Neuronal stem cell (in vitro differentiated cells): Measurements from ENCODE around the gene COX8A. TPM values are rescaled to one million over a fixed set of nuclear protein-coding genes. Genes with fewer than 3 reads are reported as not detected.

Experiments used
- DNase-seq: peaks from one replicate; pipeline ENCODE4 v3.0.0-alpha.2; 2013; ENCODE audit warnings: low spot score
- H2AFZ ChIP-seq: one replicate; pipeline ENCODE4 v1.6.1; 2013; ENCODE audit warnings: mild to moderate bottlenecking, low read length, inconsistent platforms
- H2AK5ac ChIP-seq: 2 replicates; pipeline ENCODE4 v1.6.1; 2013; ENCODE audit warnings: low read depth, mild to moderate bottlenecking, inconsistent platforms, low read length, moderate library complexity, mixed read lengths
- H2BK120ac ChIP-seq: 2 replicates; pipeline ENCODE4 v1.6.1; 2013; ENCODE audit warnings: low read depth, mild to moderate bottlenecking, inconsistent platforms, low read length, moderate library complexity, mixed read lengths
- H2BK12ac ChIP-seq: one replicate; pipeline ENCODE4 v1.6.1; 2013; ENCODE audit warnings: low read length, inconsistent platforms
- H2BK15ac ChIP-seq: 2 replicates; pipeline ENCODE4 v1.6.1; 2013; ENCODE audit warnings: mild to moderate bottlenecking, low read length, inconsistent platforms, mixed read lengths
- H2BK5ac ChIP-seq: one replicate; pipeline ENCODE4 v1.6.1; 2013; ENCODE audit warnings: inconsistent platforms, mild to moderate bottlenecking, low read length, moderate library complexity
- H3K14ac ChIP-seq: one replicate; pipeline ENCODE4 v1.6.1; 2013; ENCODE audit warnings: low read length, inconsistent platforms
- H3K18ac ChIP-seq: 2 replicates; pipeline ENCODE4 v1.6.1; 2013; ENCODE audit warnings: low read length, inconsistent platforms
- H3K23ac ChIP-seq: 2 replicates; pipeline ENCODE4 v1.6.1; 2013; ENCODE audit warnings: low read depth, mild to moderate bottlenecking, mixed read lengths, low read length, inconsistent platforms; ENCODE audit not compliant: poor library complexity
- H3K27ac ChIP-seq: replicated peaks from 3 replicates; pipeline ENCODE4 v1.5.1; 2013; ENCODE audit warnings: low read length, inconsistent platforms
- H3K27me3 ChIP-seq, 3 experiments: 2 replicates each; pipeline ENCODE4 v1.6.1; 2013; ENCODE audit warnings: low read length in 3 of 3, mild to moderate bottlenecking in 2 of 3, inconsistent platforms in 1 of 3, low read depth in 1 of 3, mixed read lengths in 1 of 3, moderate library complexity in 1 of 3; ENCODE audit not compliant: control insufficient read depth in 3 of 3, insufficient read depth in 3 of 3
- H3K36me3 ChIP-seq, 2 donors: replicated peaks in 1 of 2; 2 replicates each; pipeline ENCODE4 v1.6.1; 2013; ENCODE audit warnings: low read length in 2 of 2; ENCODE audit not compliant: control insufficient read depth in 2 of 2, insufficient read depth in 2 of 2
- H3K4ac ChIP-seq: 2 replicates; pipeline ENCODE4 v1.6.1; 2013; ENCODE audit warnings: inconsistent platforms, mild to moderate bottlenecking, low read length, moderate library complexity
- H3K4me1 ChIP-seq, 2 donors: 1 replicate in 1 of 2; 2 replicates in 1 of 2; pipeline ENCODE4 v1.6.1; 2013; ENCODE audit warnings: low read length in 2 of 2, low read depth in 1 of 2; ENCODE audit not compliant: control insufficient read depth in 2 of 2, insufficient read depth in 1 of 2
- H3K4me2 ChIP-seq: one replicate; pipeline ENCODE4 v1.6.1; 2013; ENCODE audit warnings: mild to moderate bottlenecking, low read length, inconsistent platforms; ENCODE audit not compliant: insufficient read depth, poor library complexity, severe bottlenecking
- H3K4me3 ChIP-seq, 2 donors: 2 replicates each; pipeline ENCODE4 v1.5.1; 2013; ENCODE audit warnings: low read length in 2 of 2, mild to moderate bottlenecking in 2 of 2, inconsistent platforms in 1 of 2, moderate library complexity in 1 of 2
- H3K79me1 ChIP-seq: one replicate; pipeline ENCODE4 v1.6.1; 2013; ENCODE audit warnings: low read depth, mild to moderate bottlenecking, inconsistent platforms, low read length, moderate library complexity
- H3K9ac ChIP-seq: one replicate; pipeline ENCODE4 v1.6.1; 2013; ENCODE audit warnings: mild to moderate bottlenecking, low read depth, low read length, inconsistent platforms; ENCODE audit not compliant: poor library complexity
- H3K9me3 ChIP-seq, 2 donors: replicated peaks in 1 of 2; 2 replicates each; pipeline versions ENCODE3 to v1.6.1; 2013; ENCODE audit warnings: low read length in 2 of 2, mild to moderate bottlenecking in 2 of 2, inconsistent platforms in 1 of 2, low read depth in 1 of 2, mixed read lengths in 1 of 2, moderate library complexity in 1 of 2; ENCODE audit not compliant: control insufficient read depth in 2 of 2, insufficient read depth in 1 of 2
- H4K8ac ChIP-seq: one replicate; pipeline ENCODE4 v1.6.1; 2013; ENCODE audit warnings: low read depth, mild to moderate bottlenecking, inconsistent platforms, low read length, moderate library complexity
- H4K91ac ChIP-seq: one replicate; pipeline ENCODE4 v1.6.1; 2013; ENCODE audit warnings: low read length, low read depth, mild to moderate bottlenecking, inconsistent platforms; ENCODE audit not compliant: poor library complexity
- WGBS, 2 donors: extraction: QIAGEN DNeasy Blood & Tissue Kit; methylation state at CpG; one replicate each; pipeline ENCODE4 v1.1.7; 2013; ENCODE audit warnings: missing lambda C conversion rate in 2 of 2, mixed read lengths in 1 of 2; ENCODE audit not compliant: insufficient read length in 2 of 2, insufficient replicate concordance in 1 of 2; ENCODE audit errors: extremely low coverage in 2 of 2; 5-methylcytosine and 5-hydroxymethylcytosine counted together
- polyA plus RNA-seq, 2 experiments: library from polyadenylated mRNA; stranded (reverse); fragments of 200-250 nt; gene quantifications; one replicate each; pipeline ENCODE4 v1.2.3, GENCODE V29; 2013

The COX8A gene, protein sequence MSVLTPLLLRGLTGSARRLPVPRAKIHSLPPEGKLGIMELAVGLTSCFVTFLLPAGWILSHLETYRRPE
- 465 TPM for polyA plus RNA-seq (2013, experiment 1 of 2)
- 460 TPM for polyA plus RNA-seq (2013, experiment 2 of 2)

DNA sequence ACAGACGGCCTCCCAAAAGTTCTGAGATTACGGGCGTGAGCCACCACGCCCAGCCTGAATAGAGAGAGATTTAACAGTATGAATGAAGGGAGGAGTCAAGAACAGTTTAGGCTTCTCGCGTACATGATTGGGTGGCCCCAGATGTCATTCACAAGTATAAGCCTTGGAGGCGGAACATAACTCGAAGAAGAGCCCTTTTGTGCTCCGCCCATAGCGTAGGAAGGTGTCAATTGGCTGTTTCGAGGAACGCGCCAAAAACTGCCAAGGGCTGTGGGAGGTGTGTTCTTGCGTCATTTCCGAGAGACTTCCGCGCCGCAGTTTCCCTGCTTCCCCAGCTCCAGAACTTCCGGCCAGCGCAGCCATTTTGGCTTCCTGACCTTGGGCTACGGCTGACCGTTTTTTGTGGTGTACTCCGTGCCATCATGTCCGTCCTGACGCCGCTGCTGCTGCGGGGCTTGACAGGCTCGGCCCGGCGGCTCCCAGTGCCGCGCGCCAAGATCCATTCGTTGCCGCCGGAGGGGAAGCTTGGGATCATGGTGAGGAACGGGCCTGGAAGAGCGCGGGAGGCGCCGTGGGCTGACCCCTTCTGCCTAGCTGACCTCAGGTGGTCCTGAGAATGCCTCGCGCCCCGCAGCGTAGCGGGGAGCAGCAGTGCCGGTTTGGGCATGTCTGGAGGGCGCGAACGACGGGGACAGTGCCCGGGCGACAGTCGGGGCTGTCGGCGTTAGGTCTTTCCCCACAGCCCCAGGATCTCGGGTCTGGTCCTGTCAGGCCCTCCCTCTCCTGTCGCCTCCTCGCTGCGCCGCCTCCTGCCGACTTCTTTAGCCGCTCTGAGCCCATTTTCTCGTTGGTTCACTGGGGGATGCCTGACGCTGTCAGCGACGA lies at the start of gene COX8A:
TSS of gene COX8A (plus strand) at position 362 of the 885 bp plus-strand sequence. CDS start at position 423, 61 bp downstream.
- Histone ChIP-seq H4K91ac (no peak within 1 kb of the TSS), H2AK5ac (peak within 1 kb of the TSS; percentile 94), H3K27ac (peak within 1 kb of the TSS; percentile 96), H3K4me2 (peak within 1 kb of the TSS; percentile 69), H3K4me3 (peak within 1 kb of the TSS; percentile 90 to 98), H3K4me1 (peaks cover 15 to 23% of the 10 kb centered on the region in 2 donors), H3K9ac (peak within 1 kb of the TSS; percentile 98), H2BK120ac (no peak within 1 kb of the TSS), H3K4ac (peak within 1 kb of the TSS; percentile 76), H2BK15ac (peak within 1 kb of the TSS; percentile 91), H3K79me1 (peaks cover 3% of the 10 kb centered on the region), H2AFZ (peak within 1 kb of the TSS; percentile 80), H3K14ac (peak within 1 kb of the TSS; percentile 95), H3K36me3 (peaks cover 10 to 20% of the 10 kb centered on the region in 2 donors), H3K23ac (peak within 1 kb of the TSS; percentile 96), H3K9me3 (no peaks in the 10 kb centered on the region), H3K18ac (peak within 1 kb of the TSS; percentile 99), H4K8ac (no peak within 1 kb of the TSS), H2BK12ac (peak within 1 kb of the TSS; percentile 46), H2BK5ac (peak within 1 kb of the TSS; percentile 78), H3K27me3 (no peaks in the 10 kb centered on the region)
- WGBS, 2 donors = no CpG with 5 or more reads among the region's 67 CpGs
- DNase-seq = peak; percentile 98

DNA sequence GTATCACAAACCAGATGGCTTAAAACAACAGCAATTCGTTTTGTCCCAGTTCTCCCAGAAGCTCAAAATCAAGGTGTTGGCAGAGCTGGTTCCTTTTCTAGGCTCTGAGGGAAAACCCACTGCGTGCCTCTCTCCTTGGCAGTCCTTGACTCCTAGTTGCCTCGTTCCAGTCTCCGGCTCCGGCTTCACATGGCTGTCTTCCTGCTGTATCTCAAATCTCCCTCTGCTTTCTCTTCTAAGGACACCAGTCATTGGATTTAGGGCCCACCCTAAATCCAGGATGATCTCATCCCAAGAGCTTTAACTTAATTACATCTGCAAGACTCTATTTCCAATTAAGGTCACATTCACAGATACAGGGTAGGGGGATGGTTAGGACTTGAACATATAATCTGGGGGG lies 44.8 kb upstream of the COX8A start:
- H3K23ac ChIP-seq = no peak overlapping the region
- H4K8ac ChIP-seq = no peak overlapping the region
- H3K4ac ChIP-seq = no peak overlapping the region
- no peak overlapping the region for H3K4me3 ChIP-seq
- no peak overlapping the region for H2BK120ac ChIP-seq
- peaks cover 0 to 2% (median 0%) of the 10 kb centered on the region in 3 experiments for H3K27me3 ChIP-seq
- H3K36me3 ChIP-seq = no peaks in the 10 kb centered on the region
- no peaks in the 10 kb centered on the region for H3K9me3 ChIP-seq
- no peak overlapping the region for H2BK15ac ChIP-seq
- H2AK5ac ChIP-seq = no peak overlapping the region
- H3K4me1 ChIP-seq = peaks cover 0 to 6% of the 10 kb centered on the region in 2 donors
- no peak overlapping the region for H3K4me2 ChIP-seq
- H4K91ac ChIP-seq = no peak overlapping the region
- DNase-seq = no peak
- no peak overlapping the region for H3K18ac ChIP-seq
- no peak overlapping the region for H2BK12ac ChIP-seq
- no peak overlapping the region for H3K14ac ChIP-seq
- no peaks in the 10 kb centered on the region for H3K79me1 ChIP-seq
- no peak overlapping the region for H3K9ac ChIP-seq
- no peak overlapping the region for H2BK5ac ChIP-seq
- H3K27ac ChIP-seq = no peak overlapping the region
- H2AFZ ChIP-seq = no peak overlapping the region
- WGBS, 2 donors = no CpG with 5 or more reads among the region's 5 CpGs

DNA sequence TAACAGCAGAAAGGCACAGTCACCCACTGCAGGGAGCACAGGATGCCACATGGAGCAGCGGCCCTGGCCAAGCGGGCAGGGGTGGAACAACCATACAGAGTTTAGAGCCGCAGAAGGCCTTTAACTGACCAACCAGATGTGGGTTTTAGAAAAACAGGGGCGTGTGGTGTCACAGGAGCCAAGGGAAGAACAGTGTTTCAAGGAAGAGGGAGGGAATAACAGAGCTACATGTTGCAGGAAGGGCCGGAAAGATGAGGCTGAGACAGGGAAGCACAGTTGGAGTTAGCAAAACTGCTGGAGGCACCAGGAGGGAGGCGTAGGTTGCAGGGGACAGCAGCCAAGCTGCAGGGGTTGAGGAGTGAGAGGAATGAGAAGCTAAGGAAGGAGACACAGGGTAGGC lies 43.4 kb upstream of the COX8A start:
- H3K9me3 ChIP-seq = no peaks in the 10 kb centered on the region
- no peak overlapping the region for H4K8ac ChIP-seq

DNA sequence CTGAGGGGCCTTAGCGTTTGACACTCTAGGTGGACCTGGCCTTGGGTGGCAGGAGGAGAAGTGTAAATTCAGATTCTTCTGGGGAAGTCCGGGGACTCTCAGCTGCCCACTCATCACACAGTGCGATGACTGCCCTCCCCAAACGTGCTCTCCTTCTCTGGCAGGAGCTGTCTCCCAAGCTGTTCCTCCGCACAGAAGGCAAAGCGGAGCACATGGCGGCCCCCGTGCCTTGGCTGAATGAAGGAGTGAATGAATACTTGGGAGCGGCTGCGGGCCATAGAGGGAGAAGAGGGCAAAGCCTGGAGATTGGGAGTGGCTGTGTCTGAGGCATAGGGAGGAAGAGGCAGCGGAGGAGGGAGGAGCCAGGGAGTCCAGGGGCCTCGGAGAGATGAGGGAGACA lies 42.5 kb upstream of the COX8A start:
- Histone ChIP-seq H2AFZ (peak overlapping the region; percentile 84), H2BK15ac (peak overlapping the region; percentile 88), H3K27me3 (peaks cover 0 to 2% (median 0%) of the 10 kb centered on the region in 3 experiments), H3K4me1 (peaks cover 0 to 6% of the 10 kb centered on the region in 2 donors), H2BK120ac (no peak overlapping the region), H4K91ac (no peak overlapping the region), H2BK5ac (no peak overlapping the region), H3K36me3 (no peaks in the 10 kb centered on the region), H3K4ac (no peak overlapping the region), H2AK5ac (no peak overlapping the region), H3K23ac (no peak overlapping the region), H3K4me3 (no peak overlapping the region), H3K9ac (no peak overlapping the region), H3K27ac (no peak overlapping the region), H3K9me3 (no peaks in the 10 kb centered on the region), H3K18ac (no peak overlapping the region), H3K14ac (no peak overlapping the region), H3K79me1 (no peaks in the 10 kb centered on the region), H3K4me2 (no peak overlapping the region), H4K8ac (peak overlapping the region; percentile 30), H2BK12ac (no peak overlapping the region)
- WGBS, 2 donors = no CpG with 5 or more reads among the region's 12 CpGs
- DNase-seq = no peak

More for the DNA sequence above, 43.4 kb upstream of the COX8A start:
- H3K36me3 ChIP-seq = no peaks in the 10 kb centered on the region
- no peak for DNase-seq
- H4K91ac ChIP-seq = no peak overlapping the region
- H3K27ac ChIP-seq = no peak overlapping the region
- no peak overlapping the region for H3K23ac ChIP-seq
- H3K4me2 ChIP-seq = no peak overlapping the region
- no peak overlapping the region for H3K9ac ChIP-seq
- peaks cover 0 to 2% (median 0%) of the 10 kb centered on the region in 3 experiments for H3K27me3 ChIP-seq
- H2BK120ac ChIP-seq = no peak overlapping the region
- H3K14ac ChIP-seq = no peak overlapping the region
- no CpG with 5 or more reads among the region's 6 CpGs for WGBS, 2 donors
- no peaks in the 10 kb centered on the region for H3K79me1 ChIP-seq
- no peak overlapping the region for H3K4ac ChIP-seq
- H2AK5ac ChIP-seq = no peak overlapping the region
- no peak overlapping the region for H2BK12ac ChIP-seq
- no peak overlapping the region for H3K18ac ChIP-seq
- H2AFZ ChIP-seq = peak overlapping the region; percentile 62
- H2BK15ac ChIP-seq = no peak overlapping the region
- peaks cover 0 to 6% of the 10 kb centered on the region in 2 donors for H3K4me1 ChIP-seq
- H2BK5ac ChIP-seq = no peak overlapping the region
- no peak overlapping the region for H3K4me3 ChIP-seq
